OCI-LY7 (cell line): ENCODE measurements around the gene NSD1.

Experiments
- CTCF ChIP-seq: fragments of 200-600 bp; sonication (generic); conservative IDR thresholded peaks from 2 replicates; pipeline ENCODE4 v1.5.1; 2014; ENCODE audit warnings: mild to moderate bottlenecking, antibody characterized with exemption, low read length, moderate library complexity, mixed read lengths
- EZH2phosphoT487 ChIP-seq: fragments of 200-600 bp; sonication (generic); IDR thresholded peaks from 2 replicates; pipeline ENCODE4 v1.6.1; 2018; ENCODE audit warnings: low read depth, borderline replicate concordance, mild to moderate bottlenecking, mixed run types, antibody characterized with exemption, low read length, moderate library complexity, mixed read lengths

DNA sequence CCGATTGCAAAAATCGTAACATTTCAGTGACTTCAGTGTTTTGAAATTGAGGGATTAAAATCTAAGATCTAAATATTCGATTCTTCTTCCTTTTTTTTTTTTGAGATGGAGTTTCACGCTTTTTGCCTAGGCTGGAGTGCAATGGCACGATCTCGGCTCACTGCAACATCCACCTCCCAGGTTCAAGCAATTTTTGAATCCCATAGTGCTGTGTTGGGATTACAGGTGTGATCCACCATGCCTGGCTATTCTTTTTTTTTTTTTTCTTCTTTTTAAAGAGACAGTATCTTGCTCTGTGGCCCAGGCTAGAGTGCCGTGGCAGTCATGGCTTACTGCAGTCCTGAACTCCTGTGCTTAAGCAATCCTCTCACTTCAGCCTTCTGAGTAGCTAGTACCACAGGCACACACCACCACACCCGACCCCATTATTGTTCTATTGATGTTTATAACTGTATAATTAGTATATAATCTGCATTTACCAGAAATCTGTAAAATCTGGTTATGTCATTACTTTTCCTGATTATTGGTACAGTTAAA lies 42.7 kb downstream of the NSD1 start:
- no peak for TF ChIP-seq CTCF
- no peak for TF ChIP-seq EZH2phosphoT487
